Measurements from ENCODE around the gene SLC5A12. TPM values are rescaled to one million over a fixed set of nuclear protein-coding genes. Genes with fewer than 3 reads are reported as not detected.

Gene SLC5A12
- total RNA-seq, 1 donor from 2014 or later, result not detected

GRCh38 chr11:26703411-26704191 is 18.3 kb downstream of the SLC5A12 start:
- no peak for TF ChIP-seq CTCF (IDR thresholded peaks at IDR 0.05)
- POLR2A ChIA-PET, result no interaction called here
- Mint-ChIP-seq H3K36me3 (ENCODE audit: low read depth) (no peaks in the 10 kb centered on the region), H3K9me3 (no peaks in the 10 kb centered on the region), H3K4me1 (no peaks in the 10 kb centered on the region), H3K27ac (no peak overlapping the region), H3K27me3 (no peaks in the 10 kb centered on the region), H3K4me3 (no peak overlapping the region)
- intact Hi-C loops (cut with micrococcal nuclease), result no loop called here
- CTCF ChIA-PET, result no interaction called here
- DNase-seq (no peak), ATAC-seq (ENCODE audit: low read depth) (no peak)

- no peaks in the 10 kb centered on the region for H3K4me1 Mint-ChIP-seq
- DNase-seq (no peak), ATAC-seq (ENCODE audit: low read depth) (no peak)
- no peaks in the 10 kb centered on the region for H3K9me3 Mint-ChIP-seq
- intact Hi-C loops (cut with micrococcal nuclease), result no loop called here
- H3K27me3 Mint-ChIP-seq, result no peaks in the 10 kb centered on the region
- no peak overlapping the region for H3K27ac Mint-ChIP-seq
- H3K4me3 Mint-ChIP-seq, result no peak overlapping the region
- TF ChIP-seq CTCF (IDR thresholded peaks at IDR 0.05), result no peak
- CTCF ChIA-PET, result no interaction called here
- POLR2A ChIA-PET, result no interaction called here
- no peaks in the 10 kb centered on the region for H3K36me3 Mint-ChIP-seq (ENCODE audit: low read depth)
These were observed 19.5 kb downstream of the SLC5A12 start for GRCh38 chr11:26702406-26702805.

GRCh38 chr11:26700574-26701235 is 21.2 kb downstream of the SLC5A12 start:
- TF ChIP-seq CTCF (IDR thresholded peaks at IDR 0.05), result no peak
- ChIA-PET POLR2A (no interaction called here), CTCF (no interaction called here)
- intact Hi-C loops (cut with micrococcal nuclease), result no loop called here
- Mint-ChIP-seq H3K27me3 (no peaks in the 10 kb centered on the region), H3K36me3 (ENCODE audit: low read depth) (no peaks in the 10 kb centered on the region), H3K27ac (no peak overlapping the region), H3K4me1 (no peaks in the 10 kb centered on the region), H3K4me3 (no peak overlapping the region), H3K9me3 (no peaks in the 10 kb centered on the region)
- no peak for ATAC-seq (ENCODE audit: low read depth)
- no peak for DNase-seq

- Mint-ChIP-seq H3K27ac (no peak overlapping the region), H3K36me3 (ENCODE audit: low read depth) (no peaks in the 10 kb centered on the region), H3K9me3 (no peaks in the 10 kb centered on the region), H3K27me3 (no peaks in the 10 kb centered on the region), H3K4me3 (no peak overlapping the region), H3K4me1 (no peaks in the 10 kb centered on the region)
- DNase-seq (no peak), ATAC-seq (ENCODE audit: low read depth) (no peak)
- POLR2A ChIA-PET, result no interaction called here
- intact Hi-C loops (cut with micrococcal nuclease), result no loop called here
- TF ChIP-seq CTCF (IDR thresholded peaks at IDR 0.05), result no peak
- CTCF ChIA-PET, result no interaction called here
These were observed 23.6 kb downstream of the SLC5A12 start for GRCh38 chr11:26698224-26698623.

- Mint-ChIP-seq H3K27ac (no peak overlapping the region), H3K9me3 (no peaks in the 10 kb centered on the region), H3K4me1 (no peaks in the 10 kb centered on the region), H3K27me3 (no peaks in the 10 kb centered on the region), H3K36me3 (ENCODE audit: low read depth) (no peaks in the 10 kb centered on the region), H3K4me3 (no peak overlapping the region)
- ATAC-seq (ENCODE audit: low read depth), result no peak
- no peak for DNase-seq
- intact Hi-C loops (cut with micrococcal nuclease), result no loop called here
- POLR2A ChIA-PET, result no interaction called here
- TF ChIP-seq CTCF (IDR thresholded peaks at IDR 0.05), result no peak
- CTCF ChIA-PET, result no interaction called here
These were observed 25.5 kb downstream of the SLC5A12 start for GRCh38 chr11:26696330-26696729.
